ENCODE results near the gene PPL.

The PPL gene

DNA sequence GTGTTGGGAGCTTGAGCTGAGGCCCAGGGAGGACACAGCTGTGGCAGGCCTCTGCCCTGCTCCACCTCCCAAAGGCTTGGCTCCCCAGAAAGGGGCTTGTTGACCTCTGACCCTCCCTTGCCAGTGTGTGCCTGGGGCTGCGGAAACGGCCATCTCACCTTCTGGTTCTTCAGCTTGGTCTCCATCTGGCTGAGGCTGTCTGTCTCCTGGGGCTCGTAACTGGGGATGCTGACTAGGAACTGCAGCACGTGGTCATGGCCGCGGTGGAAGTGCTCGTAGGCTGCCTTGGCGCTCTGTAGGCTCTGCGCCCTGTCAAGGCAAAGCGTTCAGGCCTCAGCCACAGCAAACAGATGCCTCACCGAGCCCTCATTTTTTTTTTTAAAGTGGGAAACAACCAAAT is 46.9 kb downstream of the PPL start:
- TF ChIP-seq, protein P1, sequence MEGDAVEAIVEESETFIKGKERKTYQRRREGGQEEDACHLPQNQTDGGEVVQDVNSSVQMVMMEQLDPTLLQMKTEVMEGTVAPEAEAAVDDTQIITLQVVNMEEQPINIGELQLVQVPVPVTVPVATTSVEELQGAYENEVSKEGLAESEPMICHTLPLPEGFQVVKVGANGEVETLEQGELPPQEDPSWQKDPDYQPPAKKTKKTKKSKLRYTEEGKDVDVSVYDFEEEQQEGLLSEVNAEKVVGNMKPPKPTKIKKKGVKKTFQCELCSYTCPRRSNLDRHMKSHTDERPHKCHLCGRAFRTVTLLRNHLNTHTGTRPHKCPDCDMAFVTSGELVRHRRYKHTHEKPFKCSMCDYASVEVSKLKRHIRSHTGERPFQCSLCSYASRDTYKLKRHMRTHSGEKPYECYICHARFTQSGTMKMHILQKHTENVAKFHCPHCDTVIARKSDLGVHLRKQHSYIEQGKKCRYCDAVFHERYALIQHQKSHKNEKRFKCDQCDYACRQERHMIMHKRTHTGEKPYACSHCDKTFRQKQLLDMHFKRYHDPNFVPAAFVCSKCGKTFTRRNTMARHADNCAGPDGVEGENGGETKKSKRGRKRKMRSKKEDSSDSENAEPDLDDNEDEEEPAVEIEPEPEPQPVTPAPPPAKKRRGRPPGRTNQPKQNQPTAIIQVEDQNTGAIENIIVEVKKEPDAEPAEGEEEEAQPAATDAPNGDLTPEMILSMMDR (IDR thresholded peaks at IDR 0.05; ENCODE audit: low read depth, low read length) = no peak

DNA sequence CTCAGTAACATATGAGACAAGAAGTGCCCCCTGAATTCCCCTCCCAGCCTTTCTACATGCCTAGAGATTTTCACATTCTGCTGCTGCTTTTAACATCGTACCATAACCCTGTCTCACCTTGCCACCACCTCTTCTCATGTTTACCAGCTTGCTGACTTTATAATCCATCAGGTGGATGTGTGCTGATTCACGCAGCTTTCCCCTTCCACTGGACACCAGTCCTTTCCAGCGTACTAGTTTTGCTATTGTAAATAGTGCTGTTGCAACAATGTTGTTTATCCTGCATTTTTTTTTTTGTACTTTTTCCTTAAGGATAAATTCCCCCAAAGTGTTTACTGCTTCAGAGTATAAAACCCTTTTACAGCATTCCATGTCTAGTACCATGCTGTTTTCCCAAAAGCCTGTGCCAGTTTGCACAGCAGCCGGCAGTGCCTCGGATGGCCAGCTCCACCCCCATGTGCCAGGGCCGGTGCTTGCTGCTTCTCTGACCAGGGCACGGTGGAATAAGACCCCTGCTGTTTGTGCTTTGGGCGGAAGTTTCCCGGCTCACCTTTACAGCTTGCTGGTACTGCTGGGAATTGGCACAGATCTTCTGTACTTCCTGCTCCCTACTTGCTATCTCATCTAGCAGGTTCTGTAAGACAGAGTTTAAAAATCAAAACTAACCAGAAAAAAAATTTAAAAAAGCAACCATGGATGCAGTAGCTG is 48.4 kb downstream of the PPL start:
- TF ChIP-seq, protein P1 (IDR thresholded peaks at IDR 0.05; ENCODE audit: low read depth, low read length) = no peak
- DNase-seq (ENCODE audit: extremely low read depth, low read depth) = no peak

More for the DNA sequence above, 46.9 kb downstream of the PPL start:
- no peak for DNase-seq (ENCODE audit: extremely low read depth, low read depth)

DNA sequence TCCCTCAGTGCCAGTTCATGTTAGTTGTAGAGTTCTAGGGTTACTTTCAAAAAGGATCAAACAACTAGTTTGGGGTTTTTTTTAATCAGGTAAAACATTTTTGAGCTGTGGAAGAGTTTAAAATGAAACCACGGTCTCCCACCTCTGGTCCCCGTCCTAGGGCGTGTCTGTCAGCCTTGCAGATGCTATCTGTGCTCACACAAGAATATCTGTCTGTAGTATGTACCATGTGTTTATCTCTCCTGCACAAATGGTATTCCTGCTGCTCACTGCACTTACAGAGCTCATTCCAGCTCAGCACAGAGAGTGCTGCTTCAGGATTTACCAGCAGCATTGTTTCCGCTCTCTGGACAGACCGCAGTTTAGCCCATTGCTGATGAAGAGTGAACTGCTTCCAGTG is 50.8 kb downstream of the PPL start:
- no peak for DNase-seq (ENCODE audit: extremely low read depth, low read depth)
- TF ChIP-seq, protein P1 (IDR thresholded peaks at IDR 0.05; ENCODE audit: low read depth, low read length) = no peak

DNA sequence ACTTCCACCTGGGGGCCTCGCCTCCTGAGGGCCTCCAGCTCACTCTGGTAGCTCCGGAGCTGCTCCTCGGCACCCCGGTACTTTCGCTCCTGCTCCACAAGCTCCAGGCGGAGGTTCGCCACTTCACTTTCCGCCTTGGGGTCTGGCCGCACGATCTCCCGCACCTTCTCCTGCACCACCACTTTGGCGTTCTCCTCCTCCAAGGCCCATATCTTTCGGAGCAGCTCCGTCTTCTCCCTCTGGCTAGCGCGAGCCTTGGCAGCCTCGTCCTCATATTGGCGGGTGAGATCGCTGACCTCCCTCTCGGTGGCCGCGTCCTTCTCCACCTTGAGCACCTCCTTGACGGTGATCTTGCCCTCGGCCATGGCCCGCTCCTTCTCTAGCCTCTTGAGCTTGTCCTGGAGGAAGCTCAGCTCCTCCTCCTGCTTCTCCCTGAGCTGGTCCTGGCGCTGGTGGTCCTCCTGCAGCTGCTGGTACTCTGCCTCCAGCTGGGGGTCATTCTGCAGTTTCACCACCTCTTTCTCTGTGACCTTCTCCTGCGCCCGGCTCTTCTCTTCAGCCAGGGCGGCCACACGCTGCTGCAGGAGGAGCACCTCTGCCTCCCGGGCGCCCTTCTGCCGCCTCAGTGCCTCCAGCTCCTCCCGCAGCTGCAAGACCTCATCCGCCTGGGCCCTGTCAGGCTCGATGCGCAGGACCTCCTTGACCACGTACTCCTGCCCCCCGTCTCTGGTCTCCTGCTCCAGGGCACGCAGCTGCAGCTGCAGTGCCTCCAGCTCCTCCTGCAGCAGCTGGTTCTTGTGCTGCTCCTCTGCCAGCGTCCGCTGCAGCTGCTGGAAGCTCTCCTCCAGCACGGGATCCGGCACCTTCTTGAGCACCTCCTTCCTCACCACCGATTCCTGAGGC is 51.7 kb downstream of the PPL start:
- no peak for DNase-seq (ENCODE audit: extremely low read depth, low read depth)

DNA sequence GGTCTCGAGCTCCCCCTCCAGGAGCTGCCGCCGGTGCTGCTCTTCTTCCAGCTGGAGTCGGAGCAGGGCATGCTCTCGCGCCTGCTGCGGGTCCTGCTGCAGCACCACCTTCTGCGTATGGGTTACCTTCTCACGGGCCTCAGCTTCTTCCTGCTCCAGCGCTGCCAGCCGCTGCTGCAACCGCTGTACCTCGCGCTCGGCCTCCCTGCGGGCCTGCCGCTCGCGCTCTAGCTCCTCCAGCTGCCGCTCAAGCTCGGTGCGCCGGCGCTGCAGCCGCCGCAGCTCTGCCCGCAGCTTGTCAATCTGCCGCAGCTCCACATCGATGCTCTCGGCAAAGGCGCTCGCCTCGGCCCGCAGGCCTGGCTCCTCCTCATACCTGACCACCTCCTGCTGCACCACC is 52.7 kb downstream of the PPL start:
- no peak for DNase-seq (ENCODE audit: extremely low read depth, low read depth)
- TF ChIP-seq, protein P1 (IDR thresholded peaks at IDR 0.05; ENCODE audit: low read depth, low read length) = no peak

More for the DNA sequence above, 51.7 kb downstream of the PPL start:
- TF ChIP-seq, protein P1 (IDR thresholded peaks at IDR 0.05; ENCODE audit: low read depth, low read length) = no peak

DNA sequence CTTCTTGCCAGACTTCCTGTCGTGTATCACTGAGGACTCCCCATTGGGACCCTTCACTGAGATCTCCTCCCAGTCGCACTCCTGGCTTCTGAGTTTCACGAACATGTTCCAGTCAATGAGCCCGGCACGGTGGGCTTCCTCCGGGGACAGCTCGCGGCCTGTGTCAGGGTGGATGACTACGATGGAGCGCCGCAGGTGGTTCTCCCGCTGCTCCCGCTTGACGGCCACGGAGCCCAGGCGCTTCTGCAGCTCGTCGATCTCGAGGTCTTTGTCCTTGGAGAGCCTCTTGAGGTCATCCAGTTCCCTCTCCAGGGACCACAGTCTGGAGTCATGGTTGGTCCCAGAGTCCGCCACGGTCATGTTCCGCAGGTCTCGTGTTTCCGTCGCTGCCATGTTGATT is 53.4 kb downstream of the PPL start:
- TF ChIP-seq, protein P1 (IDR thresholded peaks at IDR 0.05; ENCODE audit: low read depth, low read length) = no peak
- DNase-seq (ENCODE audit: extremely low read depth, low read depth) = no peak

Measured in AG09319 (cell line).